Thoracic aorta (tissue), 2 donors: ENCODE results near the gene OTC. TPM values are rescaled to one million over a fixed set of nuclear protein-coding genes. Genes with fewer than 3 reads are reported as not detected.

Source experiments
- ATAC-seq: fragments of 150-250 bp; one replicate; pipeline ENCODE4 v1.8.0; 2017; ENCODE audit warnings: low read depth; ENCODE audit not compliant: insufficient number of reproducible peaks, low FRiP score
- DNase-seq: peaks from one replicate; pipeline ENCODE4 v3.0.0-alpha.2; 2020; ENCODE audit warnings: low spot score
- H3K27ac ChIP-seq, 2 donors: fragments of 200-600 bp; sonication (generic); 1 replicate in 1 of 2; 2 replicates in 1 of 2; pipeline ENCODE4 v1.5.1; 2016; ENCODE audit warnings: mild to moderate bottlenecking in 2 of 2, moderate library complexity in 2 of 2
- H3K27me3 ChIP-seq: fragments of 200-600 bp; sonication (generic); replicated peaks from 2 replicates; pipeline ENCODE4 v1.6.0; 2016; ENCODE audit warnings: mild to moderate bottlenecking; ENCODE audit not compliant: insufficient read depth
- H3K36me3 ChIP-seq: fragments of 200-600 bp; sonication (generic); one replicate; pipeline ENCODE4 v1.5.1; 2016
- H3K4me1 ChIP-seq, 2 donors: fragments of 200-600 bp; sonication (generic); 1 replicate in 1 of 2; 2 replicates in 1 of 2; pipeline versions ENCODE4 v1.5.1 to v1.6.0; 2016; ENCODE audit warnings: low read depth in 2 of 2, mild to moderate bottlenecking in 1 of 2; ENCODE audit not compliant: control insufficient read depth in 1 of 2
- H3K4me3 ChIP-seq: fragments of 200-600 bp; sonication (generic); 2 replicates; pipeline ENCODE4 v1.5.1; 2016; ENCODE audit warnings: mild to moderate bottlenecking
- H3K9me3 ChIP-seq: fragments of 200-600 bp; sonication (generic); 2 replicates; pipeline ENCODE4 v1.5.1; 2016
- total RNA-seq, 2 donors: library from RNA; depleted of rRNA; stranded (reverse); fragments of >200 nt; gene quantifications; one replicate each; pipeline versions ENCODE4 v1.1.0 to v1.2.3, GENCODE V29; 2016
- TF ChIP-seq, protein P1 (sequence below): fragments of 200-600 bp; sonication (generic); IDR thresholded peaks from one replicate; pipeline ENCODE4 v1.5.1; 2019; ENCODE audit warnings: antibody characterized with exemption

Gene OTC
- total RNA-seq, 2 donors from 2014 or later: 1.6 TPM; not detected in 1

DNA sequence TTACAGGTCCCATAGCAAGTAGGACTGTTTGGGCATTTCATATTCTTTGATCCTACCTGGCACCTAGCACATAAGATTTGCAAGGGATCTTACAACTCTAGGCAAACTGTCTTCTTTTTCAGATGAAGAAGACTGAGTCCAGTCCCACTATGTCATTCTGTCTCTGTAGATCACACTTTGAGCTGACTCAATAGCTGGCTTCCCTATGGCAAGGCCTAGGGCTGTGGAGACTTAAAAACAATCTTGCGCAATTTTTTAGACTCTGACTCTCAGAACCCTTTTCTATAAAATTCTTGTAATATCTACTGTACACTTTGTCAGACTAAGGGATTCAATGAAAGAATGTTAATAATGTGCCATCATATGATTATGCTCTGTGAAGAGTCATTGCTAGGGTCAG, 26.7 kb downstream of the OTC start:
- TF ChIP-seq, protein P1, sequence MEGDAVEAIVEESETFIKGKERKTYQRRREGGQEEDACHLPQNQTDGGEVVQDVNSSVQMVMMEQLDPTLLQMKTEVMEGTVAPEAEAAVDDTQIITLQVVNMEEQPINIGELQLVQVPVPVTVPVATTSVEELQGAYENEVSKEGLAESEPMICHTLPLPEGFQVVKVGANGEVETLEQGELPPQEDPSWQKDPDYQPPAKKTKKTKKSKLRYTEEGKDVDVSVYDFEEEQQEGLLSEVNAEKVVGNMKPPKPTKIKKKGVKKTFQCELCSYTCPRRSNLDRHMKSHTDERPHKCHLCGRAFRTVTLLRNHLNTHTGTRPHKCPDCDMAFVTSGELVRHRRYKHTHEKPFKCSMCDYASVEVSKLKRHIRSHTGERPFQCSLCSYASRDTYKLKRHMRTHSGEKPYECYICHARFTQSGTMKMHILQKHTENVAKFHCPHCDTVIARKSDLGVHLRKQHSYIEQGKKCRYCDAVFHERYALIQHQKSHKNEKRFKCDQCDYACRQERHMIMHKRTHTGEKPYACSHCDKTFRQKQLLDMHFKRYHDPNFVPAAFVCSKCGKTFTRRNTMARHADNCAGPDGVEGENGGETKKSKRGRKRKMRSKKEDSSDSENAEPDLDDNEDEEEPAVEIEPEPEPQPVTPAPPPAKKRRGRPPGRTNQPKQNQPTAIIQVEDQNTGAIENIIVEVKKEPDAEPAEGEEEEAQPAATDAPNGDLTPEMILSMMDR: no peak
- no peak for DNase-seq
- H3K27me3 ChIP-seq: no peaks in the 10 kb centered on the region
- H3K4me1 ChIP-seq: peaks cover 0 to 3% of the 10 kb centered on the region in 2 donors
- ATAC-seq: no peak
- no peaks in the 10 kb centered on the region for H3K36me3 ChIP-seq
- no peak overlapping the region for H3K4me3 ChIP-seq
- H3K27ac ChIP-seq: no peak overlapping the region
- no peaks in the 10 kb centered on the region for H3K9me3 ChIP-seq

DNA sequence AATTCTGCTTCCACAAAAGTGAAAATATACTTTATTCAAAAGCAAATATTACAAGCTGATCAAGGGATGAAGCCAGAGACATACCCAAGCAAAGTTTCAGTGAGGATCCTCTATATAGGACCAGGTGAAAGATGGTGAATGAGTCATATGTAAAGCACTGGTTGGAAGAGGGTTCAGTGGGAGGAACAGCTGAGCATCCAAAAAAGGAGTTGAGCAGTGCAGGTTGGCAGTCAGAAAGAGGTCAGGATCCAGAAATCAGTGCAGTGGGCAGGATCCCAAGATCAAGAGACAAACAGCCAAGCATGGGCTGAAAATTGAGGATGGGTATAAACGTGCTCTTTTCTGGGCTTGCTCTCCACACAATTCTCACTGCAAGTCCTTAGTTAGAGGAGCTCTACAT, 30.3 kb downstream of the OTC start:
- H3K27ac ChIP-seq: no peak overlapping the region
- no peaks in the 10 kb centered on the region for H3K27me3 ChIP-seq
- TF ChIP-seq, protein P1: no peak
- H3K4me1 ChIP-seq: peaks cover 0 to 3% of the 10 kb centered on the region in 2 donors
- no peak overlapping the region for H3K4me3 ChIP-seq
- DNase-seq (no peak), ATAC-seq (no peak)
- no peaks in the 10 kb centered on the region for H3K9me3 ChIP-seq
- H3K36me3 ChIP-seq: no peaks in the 10 kb centered on the region

DNA sequence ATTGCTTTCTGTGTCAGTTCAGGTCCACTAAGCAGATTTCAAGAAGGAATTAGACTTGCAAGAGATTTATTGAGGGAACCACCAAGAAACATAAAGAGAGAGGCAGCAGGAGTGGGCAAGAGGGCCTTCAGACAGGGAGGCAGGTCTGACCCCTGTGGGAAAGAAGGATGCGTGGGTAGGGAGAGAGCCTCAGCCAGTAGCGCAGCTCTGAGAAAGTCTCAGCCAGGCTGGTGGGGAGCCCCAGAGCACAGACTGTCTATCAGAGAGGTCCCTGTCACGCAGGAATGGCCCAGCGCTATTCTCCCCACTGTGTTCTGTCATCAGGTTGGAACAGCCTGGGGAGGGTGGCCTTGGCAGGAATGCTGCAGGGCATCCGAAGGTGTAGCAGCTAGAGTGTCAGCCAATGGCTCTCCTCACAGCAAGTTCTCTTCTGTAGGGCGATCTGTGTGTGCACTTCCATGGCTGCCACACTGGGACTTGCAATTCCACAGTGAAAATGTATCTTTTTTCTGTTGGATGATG, 48.0 kb downstream of the OTC start:
- no peak for ATAC-seq

DNA sequence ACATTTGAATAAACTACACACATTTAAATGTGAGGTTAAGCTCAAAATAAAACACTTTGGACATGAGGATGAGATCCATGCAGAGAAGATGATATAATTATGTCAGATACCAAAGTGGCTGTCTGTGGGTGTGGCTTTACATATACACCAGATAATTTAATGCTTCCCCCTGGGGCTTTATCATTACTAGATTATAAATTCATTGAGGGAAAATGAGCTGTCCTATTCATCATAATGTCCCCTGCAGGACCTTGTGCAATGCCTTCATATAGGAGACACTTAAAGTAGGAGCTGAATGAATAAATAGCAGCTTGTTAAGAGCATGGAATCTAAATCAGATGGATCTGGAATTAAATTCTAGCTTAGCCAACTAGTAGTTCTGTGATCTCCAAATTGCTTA, 49.7 kb downstream of the OTC start:
- TF ChIP-seq, protein P1: no peak
- Histone ChIP-seq H3K27ac (no peak overlapping the region), H3K9me3 (no peaks in the 10 kb centered on the region), H3K4me3 (no peak overlapping the region), H3K4me1 (no peaks in the 10 kb centered on the region), H3K36me3 (no peaks in the 10 kb centered on the region), H3K27me3 (no peaks in the 10 kb centered on the region)
- ATAC-seq (no peak), DNase-seq (no peak)

More for the DNA sequence above, 48.0 kb downstream of the OTC start:
- no peak overlapping the region for H3K4me3 ChIP-seq
- H3K27ac ChIP-seq: no peak overlapping the region
- TF ChIP-seq, protein P1: no peak
- no peaks in the 10 kb centered on the region for H3K9me3 ChIP-seq
- H3K36me3 ChIP-seq: no peaks in the 10 kb centered on the region
- no peak for DNase-seq
- no peaks in the 10 kb centered on the region for H3K4me1 ChIP-seq
- H3K27me3 ChIP-seq: no peaks in the 10 kb centered on the region

DNA sequence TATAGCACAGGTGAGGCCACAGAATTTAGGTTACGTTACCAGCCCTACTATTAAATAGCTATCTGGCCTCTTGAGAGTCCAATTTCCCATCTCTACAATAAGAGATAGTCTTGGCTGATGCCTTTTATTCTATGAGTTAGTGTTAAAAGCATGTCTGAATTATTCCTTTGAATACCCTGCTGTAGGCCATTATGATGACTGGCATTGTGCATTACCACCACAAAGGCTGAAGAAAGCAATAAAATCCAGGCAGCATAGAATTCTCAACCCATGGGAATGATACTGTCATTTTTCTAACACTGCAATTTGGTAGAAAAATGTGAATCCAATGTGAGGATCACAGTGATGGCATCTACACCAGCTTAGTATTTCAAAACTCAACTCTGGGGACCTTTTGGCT, 51.4 kb downstream of the OTC start:
- TF ChIP-seq, protein P1: no peak
- DNase-seq: no peak
- H3K36me3 ChIP-seq: no peaks in the 10 kb centered on the region
- H3K9me3 ChIP-seq: no peaks in the 10 kb centered on the region
- H3K27me3 ChIP-seq: no peaks in the 10 kb centered on the region
- ATAC-seq: no peak
- no peak overlapping the region for H3K4me3 ChIP-seq
- no peaks in the 10 kb centered on the region for H3K4me1 ChIP-seq
- H3K27ac ChIP-seq: no peak overlapping the region
